Endothelial cell of umbilical vein (primary cell): ENCODE data around the gene LRFN3. TPM values are rescaled to one million over a fixed set of nuclear protein-coding genes. Genes with fewer than 3 reads are reported as not detected.

Source experiments
- BruUV-seq: library from RNA; stranded (reverse); fragments of 400-500 nt; replicated peaks from 2 replicates; lab custom pipeline; 2021; lab: Mats Ljungman, UMichigan
- CTCF ChIA-PET: fragments of 300-600, 350-600 bp; sonication (Branson Sonifier 250); formaldehyde crosslinking; loops from one replicate; lab custom pipeline; 2021; ENCODE audit warnings: antibody characterized with exemption, inconsistent platforms; lab: Charles Lee
- POLR2A ChIA-PET: fragments of 300-600, 350-600 bp; sonication (Branson Sonifier 250); formaldehyde crosslinking; loops from one replicate; lab custom pipeline; 2021; ENCODE audit warnings: antibody characterized with exemption, inconsistent platforms; lab: Charles Lee
- DNase-seq: peaks from one replicate; pipeline ENCODE4 v3.0.0-alpha.2; 2011; ENCODE audit warnings: low read depth, low spot score
- FAIRE-seq: peaks from 2 replicates; lab custom pipeline; 2011; peaks lifted over from hg19 to GRCh38; lab: Jason Lieb, UNC
- H2AFZ ChIP-seq: 2 replicates; pipeline ENCODE4 v1.6.0; 2012; ENCODE audit warnings: low read depth, low read length, control low read depth, inconsistent platforms
- H3K27ac ChIP-seq: 2 replicates; pipeline ENCODE4 v1.5.1; 2011; ENCODE audit warnings: low read depth, mild to moderate bottlenecking, control low read depth, low read length, moderate library complexity; ENCODE audit not compliant: insufficient read depth
- H3K27me3 ChIP-seq, 2 experiments: 2 replicates each; pipeline versions ENCODE4 v1.6.0 to v1.6.1; 2011; ENCODE audit warnings: low read length in 2 of 2, mixed read lengths in 1 of 2; ENCODE audit not compliant: control insufficient read depth in 2 of 2, insufficient read depth in 2 of 2
- H3K36me3 ChIP-seq, 2 experiments: 2 replicates in 1 of 2; 3 replicates in 1 of 2; pipeline ENCODE4 v1.5.1; 2011; ENCODE audit warnings: low read length in 2 of 2, mild to moderate bottlenecking in 1 of 2, moderate library complexity in 1 of 2; ENCODE audit not compliant: control insufficient read depth in 2 of 2, insufficient read depth in 2 of 2; ENCODE audit errors: extremely low read depth in 1 of 2
- H3K4me1 ChIP-seq: 3 replicates; pipeline ENCODE4 v1.5.1; 2011; ENCODE audit warnings: mild to moderate bottlenecking, low read length; ENCODE audit not compliant: control insufficient read depth, insufficient read depth; ENCODE audit errors: extremely low read depth
- H3K4me2 ChIP-seq: 2 replicates; pipeline ENCODE4 v1.6.1; 2011; ENCODE audit warnings: low read length, control low read depth, mixed read lengths; ENCODE audit not compliant: insufficient read depth
- H3K4me3 ChIP-seq, 3 experiments: fragments of 200-600 bp in 1 of 3; sonication (generic), shearing (Covaris generic) in 1 of 3; replicated peaks in 1 of 3; 2 replicates each; pipeline ENCODE4 v1.5.1; 2011 to 2016; ENCODE audit warnings: control low read depth in 3 of 3, low read length in 3 of 3, mild to moderate bottlenecking in 2 of 3, inconsistent platforms in 1 of 3, low read depth in 1 of 3, moderate library complexity in 1 of 3; ENCODE audit not compliant: insufficient read depth in 1 of 3
- H3K79me2 ChIP-seq: 2 replicates; pipeline ENCODE4 v1.6.0; 2012; ENCODE audit warnings: low read length, inconsistent platforms; ENCODE audit not compliant: control insufficient read depth, insufficient read depth
- H3K9ac ChIP-seq: replicated peaks from 2 replicates; pipeline ENCODE3; 2011; ENCODE audit warnings: low read length, control low read depth; ENCODE audit not compliant: insufficient read depth; ENCODE audit errors: extremely low read depth
- H3K9me1 ChIP-seq: replicated peaks from 3 replicates; pipeline ENCODE4 v1.6.0; 2011; ENCODE audit warnings: mild to moderate bottlenecking, low read length; ENCODE audit not compliant: control insufficient read depth, insufficient read depth; ENCODE audit errors: extremely low read depth
- H3K9me3 ChIP-seq: replicated peaks from 2 replicates; pipeline ENCODE4 v1.5.1; 2012; ENCODE audit warnings: low read length, inconsistent platforms; ENCODE audit not compliant: control insufficient read depth, insufficient read depth
- H4K20me1 ChIP-seq: replicated peaks from 2 replicates; pipeline ENCODE3; 2011; ENCODE audit warnings: mild to moderate bottlenecking, low read length; ENCODE audit not compliant: control insufficient read depth, insufficient read depth; ENCODE audit errors: extremely low read depth
- EZH2 ChIP-seq: IDR thresholded peaks from 2 replicates; pipeline ENCODE4 v1.6.1; 2012; ENCODE audit warnings: borderline replicate concordance, low read depth, mild to moderate bottlenecking, moderate library complexity, low read length, inconsistent platforms; ENCODE audit not compliant: severe bottlenecking
- FOS ChIP-seq: IDR thresholded peaks from 2 replicates; pipeline ENCODE4 v1.6.1; 2011; ENCODE audit warnings: mild to moderate bottlenecking, low read length, moderate library complexity, borderline replicate concordance; ENCODE audit not compliant: insufficient read depth
- GATA2 ChIP-seq: IDR thresholded peaks from 2 replicates; pipeline ENCODE4 v1.7.0; 2011; ENCODE audit warnings: low read depth, mild to moderate bottlenecking, moderate library complexity, mixed read lengths, low read length; ENCODE audit not compliant: insufficient read length, insufficient read depth
- JUN ChIP-seq: IDR thresholded peaks from 2 replicates; pipeline ENCODE4 v1.6.1; 2011; ENCODE audit warnings: borderline replicate concordance, low read depth; ENCODE audit not compliant: insufficient read length, insufficient read depth
- MAX ChIP-seq: IDR thresholded peaks from 2 replicates; pipeline ENCODE4 v1.6.1; 2011; ENCODE audit not compliant: insufficient read depth, insufficient read length
- MYC ChIP-seq: IDR thresholded peaks from one replicate; pipeline ENCODE4 v1.6.1; 2011; ENCODE audit warnings: mild to moderate bottlenecking, low read depth, low read length
- POLR2A ChIP-seq: IDR thresholded peaks from 2 replicates; pipeline ENCODE4 v1.6.1; 2012; ENCODE audit warnings: low read depth, mild to moderate bottlenecking, control low read depth, low read length
- POLR2AphosphoS5 ChIP-seq: IDR thresholded peaks from 2 replicates; pipeline ENCODE4 v1.6.1; 2012; ENCODE audit warnings: low read depth, mild to moderate bottlenecking, control low read depth, low read length, moderate library complexity; ENCODE audit not compliant: insufficient read depth
- dilution Hi-C: fragments of 300-500 bp; cut with MboI; formaldehyde crosslinking; loops from one replicate; pipeline ENCODE4 v1.15.0; 2019; ENCODE audit warnings: low sequenced_read_pairs; ENCODE audit not compliant: extremely low pct_ligation_motif_present
- intact Hi-C: fragments of 100-400 bp; cut with micrococcal nuclease; formaldehyde crosslinking; loops from one replicate; pipeline ENCODE4 v1.10.0; 2022
- polyA plus RNA-seq, 4 experiments: library from polyadenylated mRNA; depleted of rRNA in 3 of 4; stranded (reverse) in 3 of 4; unstranded in 1 of 4; fragments of >200 nt; gene quantifications; 2 replicates each; pipeline versions ENCODE4 v1.2.1 to v1.2.3, GENCODE V29; 2011 to 2012; ENCODE audit warnings: missing spikeins in 1 of 4
- total RNA-seq: library from RNA; stranded (reverse); gene quantifications from 2 replicates; pipeline ENCODE4 v1.2.3, GENCODE V29; 2021
- TF ChIP-seq, protein P1 (sequence below), 2 donors: IDR thresholded peaks; 1 replicate in 1 of 2; 2 replicates in 1 of 2; pipeline ENCODE4 v1.5.1; 2011; ENCODE audit warnings: low read length in 2 of 2, mild to moderate bottlenecking in 2 of 2, moderate library complexity in 2 of 2, control low read depth in 1 of 2, inconsistent platforms in 1 of 2, low read depth in 1 of 2; ENCODE audit not compliant: insufficient read depth in 1 of 2; ENCODE audit errors: extremely low read depth in 1 of 2

Gene LRFN3
- total and polyA plus RNA-seq, 2 donors (not counting 3 experiments of a cell fraction or from before 2014, with no cell fraction given): 4.1 to 15.9 TPM

DNA sequence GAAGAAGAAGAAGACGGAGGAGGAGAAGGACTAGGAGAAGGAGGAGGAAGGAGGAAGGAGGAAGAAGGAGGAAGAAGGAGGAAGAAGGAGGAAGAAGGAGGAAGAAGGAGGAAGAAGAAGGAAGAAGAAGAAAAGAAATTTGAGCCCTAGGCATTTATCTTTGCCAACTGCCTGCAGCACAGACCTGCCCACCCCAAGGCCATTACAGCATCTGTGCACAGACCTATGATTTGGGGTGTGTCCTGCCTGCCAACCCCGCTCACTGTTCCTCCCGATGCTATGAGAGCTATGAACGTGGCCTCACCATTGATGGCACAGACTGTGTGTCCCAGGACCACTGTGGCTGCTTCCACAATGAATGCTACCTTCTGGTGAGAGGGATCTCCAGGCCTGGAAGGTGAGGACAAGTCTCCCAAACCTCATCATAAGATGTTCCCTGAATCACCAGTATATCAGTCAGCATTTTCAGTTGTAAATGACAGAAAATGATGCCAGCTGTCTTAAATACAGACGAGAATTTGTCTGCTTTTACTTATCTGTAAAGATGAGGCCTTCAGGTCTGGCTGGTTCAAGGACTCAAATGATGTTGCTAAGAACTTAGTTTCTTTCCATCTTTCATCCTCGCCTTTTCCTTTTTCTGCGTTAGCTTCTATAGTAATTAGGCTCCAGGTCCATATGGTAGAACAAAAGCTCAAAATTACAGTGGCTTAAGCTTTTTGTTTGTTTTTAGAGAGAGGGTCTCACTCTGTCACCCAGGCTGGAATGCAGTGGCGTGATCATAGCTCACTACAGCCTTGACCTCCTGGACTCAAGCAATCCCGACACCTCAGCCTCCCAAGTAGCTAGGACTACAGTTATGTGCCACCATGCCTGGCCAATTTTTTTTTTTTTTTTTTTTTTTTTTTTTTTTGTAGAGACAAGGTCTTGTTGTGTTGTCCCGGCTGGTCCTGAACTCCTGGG is 54.9 kb downstream of the LRFN3 start:
- TF ChIP-seq POLR2AphosphoS5 (no peak), POLR2A (no peak), JUN (no peak), GATA2 (no peak), FOS (no peak), MAX (no peak), MYC (no peak), EZH2 (no peak)
- TF ChIP-seq, protein P1, sequence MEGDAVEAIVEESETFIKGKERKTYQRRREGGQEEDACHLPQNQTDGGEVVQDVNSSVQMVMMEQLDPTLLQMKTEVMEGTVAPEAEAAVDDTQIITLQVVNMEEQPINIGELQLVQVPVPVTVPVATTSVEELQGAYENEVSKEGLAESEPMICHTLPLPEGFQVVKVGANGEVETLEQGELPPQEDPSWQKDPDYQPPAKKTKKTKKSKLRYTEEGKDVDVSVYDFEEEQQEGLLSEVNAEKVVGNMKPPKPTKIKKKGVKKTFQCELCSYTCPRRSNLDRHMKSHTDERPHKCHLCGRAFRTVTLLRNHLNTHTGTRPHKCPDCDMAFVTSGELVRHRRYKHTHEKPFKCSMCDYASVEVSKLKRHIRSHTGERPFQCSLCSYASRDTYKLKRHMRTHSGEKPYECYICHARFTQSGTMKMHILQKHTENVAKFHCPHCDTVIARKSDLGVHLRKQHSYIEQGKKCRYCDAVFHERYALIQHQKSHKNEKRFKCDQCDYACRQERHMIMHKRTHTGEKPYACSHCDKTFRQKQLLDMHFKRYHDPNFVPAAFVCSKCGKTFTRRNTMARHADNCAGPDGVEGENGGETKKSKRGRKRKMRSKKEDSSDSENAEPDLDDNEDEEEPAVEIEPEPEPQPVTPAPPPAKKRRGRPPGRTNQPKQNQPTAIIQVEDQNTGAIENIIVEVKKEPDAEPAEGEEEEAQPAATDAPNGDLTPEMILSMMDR (IDR thresholded peaks at IDR 0.05; ENCODE audit: extremely low read depth in 1 of 2, insufficient read depth in 1 of 2, low read depth in 1 of 2, low read length in 2 of 2): no peak
- no TSS peak for BruUV-seq
- Histone ChIP-seq H3K9me1 (no peaks in the 10 kb centered on the region), H3K9ac (no peak overlapping the region), H4K20me1 (no peaks in the 10 kb centered on the region), H3K27me3 (peaks cover 4 to 11% of the 10 kb centered on the region in 2 experiments), H3K27ac (no peak overlapping the region), H3K9me3 (no peaks in the 10 kb centered on the region), H3K36me3 (no peaks in the 10 kb centered on the region), H3K79me2 (peaks cover 2% of the 10 kb centered on the region), H2AFZ (no peak overlapping the region), H3K4me2 (no peak overlapping the region), H3K4me3 (no peak overlapping the region), H3K4me1 (peaks cover 10% of the 10 kb centered on the region)
- dilution Hi-C loops: no loop called here
- DNase-seq (no peak), FAIRE-seq (no peak)
- ChIA-PET CTCF (interaction anchor here (0.6 to 1.0 kb wide), 2 partner anchors 11 to 360 kb away, joined by 3 read pairs; no protein-coding TSS in a partner anchor), POLR2A (no interaction called here)
- intact Hi-C loops: no loop called here
